Neuron (in vitro differentiated cells): ENCODE measurements around the gene RPLP2.

Experiments
- H2AFZ ChIP-seq: one replicate; pipeline ENCODE4 v1.6.1; 2013; ENCODE audit warnings: low read depth, mild to moderate bottlenecking, inconsistent platforms, low read length, moderate library complexity
- H3K27me3 ChIP-seq: one replicate; pipeline ENCODE4 v1.6.1; 2013; ENCODE audit warnings: low read length; ENCODE audit not compliant: insufficient read depth
- H3K36me3 ChIP-seq: one replicate; pipeline ENCODE4 v1.6.1; 2013; ENCODE audit warnings: low read length; ENCODE audit not compliant: insufficient read depth
- H3K4me1 ChIP-seq: one replicate; pipeline ENCODE4 v1.6.1; 2013; ENCODE audit warnings: low read length; ENCODE audit not compliant: insufficient read depth
- H3K4me3 ChIP-seq: 2 replicates; pipeline ENCODE4 v1.5.1; 2013; ENCODE audit warnings: mild to moderate bottlenecking, low read length, moderate library complexity
- H3K9me3 ChIP-seq: one replicate; pipeline ENCODE4 v1.6.1; 2013; ENCODE audit warnings: low read length

The RPLP2 gene

GRCh38 chr11:858762-859339 is 49.1 kb downstream of the RPLP2 start:
- Histone ChIP-seq H3K4me3 (no peak overlapping the region), H3K4me1 (peaks cover 30% of the 10 kb centered on the region), H3K27me3 (no peaks in the 10 kb centered on the region), H3K9me3 (no peaks in the 10 kb centered on the region), H2AFZ (no peak overlapping the region), H3K36me3 (no peaks in the 10 kb centered on the region)

GRCh38 chr11:859394-860131 is 49.8 kb downstream of the RPLP2 start:
- Histone ChIP-seq H3K9me3 (no peaks in the 10 kb centered on the region), H3K4me1 (peaks cover 23% of the 10 kb centered on the region), H3K27me3 (no peaks in the 10 kb centered on the region), H2AFZ (no peak overlapping the region), H3K36me3 (no peaks in the 10 kb centered on the region), H3K4me3 (no peak overlapping the region)

GRCh38 chr11:860234-861104 is 50.7 kb downstream of the RPLP2 start:
- no peaks in the 10 kb centered on the region for H3K9me3 ChIP-seq
- no peak overlapping the region for H2AFZ ChIP-seq
- H3K36me3 ChIP-seq, result peaks cover under 1% of the 10 kb centered on the region
- no peak overlapping the region for H3K4me3 ChIP-seq
- H3K4me1 ChIP-seq, result peaks cover 14% of the 10 kb centered on the region
- no peaks in the 10 kb centered on the region for H3K27me3 ChIP-seq

GRCh38 chr11:861105-861479 is 51.3 kb downstream of the RPLP2 start:
- Histone ChIP-seq H3K4me1 (peaks cover 9% of the 10 kb centered on the region), H3K36me3 (peaks cover 7% of the 10 kb centered on the region), H2AFZ (no peak overlapping the region), H3K4me3 (no peak overlapping the region), H3K27me3 (no peaks in the 10 kb centered on the region), H3K9me3 (no peaks in the 10 kb centered on the region)

GRCh38 chr11:862081-862661 is 52.4 kb downstream of the RPLP2 start:
- Histone ChIP-seq H3K27me3 (no peaks in the 10 kb centered on the region), H3K4me3 (no peak overlapping the region)

More at GRCh38 chr11:862081-862661, 52.4 kb downstream of the RPLP2 start:
- Histone ChIP-seq H3K9me3 (no peaks in the 10 kb centered on the region), H3K36me3 (peaks cover 9% of the 10 kb centered on the region), H2AFZ (no peak overlapping the region), H3K4me1 (peaks cover 9% of the 10 kb centered on the region)
